Left renal cortex interstitium (tissue), 4 donors: ENCODE measurements around the gene MCCC2. TPM values are rescaled to one million over a fixed set of nuclear protein-coding genes. Genes with fewer than 3 reads are reported as not detected.
"Not testable (repeated sequence)": the region's sequence is repeated elsewhere in the genome, so short reads cannot be mapped to it uniquely, and the experiment has no call there.

Experiments
- DNase-seq, 4 donors: peaks; one replicate each; pipeline ENCODE4 v3.0.0-alpha.2; 2013; ENCODE audit warnings: low read depth in 4 of 4, low spot score in 2 of 4, missing footprints in 1 of 4
- polyA plus RNA-seq, 4 donors: library from polyadenylated mRNA; unstranded; fragments of 120-200 nt; gene quantifications; one replicate each; pipeline ENCODE4 v1.2.1, GENCODE V29; 2013; ENCODE audit not compliant: insufficient read length in 4 of 4

MCCC2 gene
- 10 to 100 TPM; 54.2 to 71.2 (median 64.2) TPM for polyA plus RNA-seq

GRCh38 chr5:71586941-71587765 is at the start of gene MCCC2:
Gene MCCC2 (plus strand): TSS chr5:71587340. CDS start chr5:71587426, 86 bp downstream.
- DNase-seq, result peak; percentile 73 to 88 (median 80)

- DNase-seq, result no peak
Observed at GRCh38 chr5:71537687-71538086, 49.5 kb upstream of the MCCC2 start.

DNA sequence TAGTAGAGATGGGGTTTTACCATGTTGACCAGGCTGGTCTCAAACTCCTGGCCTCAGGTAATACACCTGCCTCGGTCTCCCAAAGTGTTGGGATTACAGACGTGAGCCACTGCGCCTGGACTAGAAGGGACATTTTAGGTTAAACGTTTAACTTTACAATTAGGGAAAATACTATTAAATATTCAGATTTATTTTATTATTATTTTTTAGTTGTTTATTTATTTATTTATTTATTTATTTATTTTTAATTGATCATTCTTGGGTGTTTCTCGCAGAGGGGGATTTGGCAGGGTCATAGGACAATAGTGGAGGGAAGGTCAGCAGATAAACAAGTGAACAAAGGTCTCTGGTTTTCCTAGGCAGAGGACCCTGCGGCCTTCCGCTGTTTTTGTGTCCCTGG is 36.3 kb upstream of the MCCC2 start:
- not testable (repeated sequence) for DNase-seq

GRCh38 chr5:71551582-71551981 is 35.6 kb upstream of the MCCC2 start:
- not testable (repeated sequence) for DNase-seq

- not testable (repeated sequence) for DNase-seq
Observed at GRCh38 chr5:71552026-71552749, 35.0 kb upstream of the MCCC2 start.

GRCh38 chr5:71563161-71563560 is 24.0 kb upstream of the MCCC2 start:
- no peak for DNase-seq

DNA sequence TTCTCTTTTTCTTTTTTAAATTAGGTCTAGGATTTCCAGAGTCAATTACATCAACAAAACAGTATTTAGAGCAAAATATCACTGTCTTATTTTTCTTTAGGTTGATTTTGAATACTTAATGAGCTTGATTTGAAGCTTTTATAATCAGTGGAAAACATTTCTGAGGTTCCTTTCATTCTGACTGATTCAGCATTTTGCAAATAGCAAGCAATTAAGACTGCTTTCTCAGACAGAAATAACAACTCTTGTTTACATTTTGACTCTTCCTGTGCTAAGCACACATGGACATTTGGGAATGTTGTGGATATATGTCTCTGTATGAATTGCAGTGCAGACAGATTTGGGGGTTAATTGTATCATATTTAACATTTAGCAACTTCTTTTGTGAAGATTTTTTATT is 22.2 kb upstream of the MCCC2 start:
- DNase-seq, result no peak

- DNase-seq, result no peak
Observed at GRCh38 chr5:71569748-71570509, 17.2 kb upstream of the MCCC2 start.

GRCh38 chr5:71571811-71572210 is 15.3 kb upstream of the MCCC2 start:
- DNase-seq, result not testable (repeated sequence)

DNA sequence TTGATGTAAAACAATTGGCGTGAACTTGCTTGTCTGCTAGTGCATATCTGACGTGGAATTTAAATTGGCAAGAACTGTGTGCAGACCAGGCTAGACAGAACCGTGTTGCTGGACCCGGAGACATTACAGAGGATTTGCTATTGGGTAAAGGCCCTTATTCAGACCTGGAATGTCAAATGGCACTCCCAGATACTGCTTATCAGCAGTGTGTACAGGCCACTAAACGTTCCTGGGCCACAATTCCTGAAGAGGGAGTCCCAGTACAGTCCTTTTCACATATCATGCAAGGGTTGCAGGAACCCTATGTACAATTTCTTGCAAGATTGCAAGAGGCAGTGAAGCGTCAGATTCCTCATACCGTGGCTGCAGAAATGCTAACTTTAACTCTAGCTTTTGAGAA is 13.5 kb upstream of the MCCC2 start:
- DNase-seq, result peak in 1 of 4 donors; percentile 17

DNA sequence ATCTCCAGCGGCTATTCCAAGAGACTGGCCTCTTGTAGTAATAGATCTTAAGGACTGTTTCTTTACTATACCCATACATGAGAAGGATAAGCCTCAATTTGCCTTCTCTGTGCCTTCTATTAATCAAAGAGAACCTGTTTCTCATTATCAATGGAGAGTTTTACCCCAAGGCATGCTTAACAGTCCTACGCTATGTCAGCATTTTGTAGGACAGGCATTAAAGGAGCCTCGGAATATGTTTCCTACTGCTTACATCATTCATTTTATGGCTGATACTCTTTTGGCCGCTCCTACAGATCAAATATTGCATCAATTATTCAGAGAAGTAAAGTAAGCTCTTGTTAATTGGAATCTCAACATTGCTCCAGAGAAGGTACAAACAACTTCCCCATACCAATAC is 11.6 kb upstream of the MCCC2 start:
- DNase-seq, result not testable (repeated sequence)

DNA sequence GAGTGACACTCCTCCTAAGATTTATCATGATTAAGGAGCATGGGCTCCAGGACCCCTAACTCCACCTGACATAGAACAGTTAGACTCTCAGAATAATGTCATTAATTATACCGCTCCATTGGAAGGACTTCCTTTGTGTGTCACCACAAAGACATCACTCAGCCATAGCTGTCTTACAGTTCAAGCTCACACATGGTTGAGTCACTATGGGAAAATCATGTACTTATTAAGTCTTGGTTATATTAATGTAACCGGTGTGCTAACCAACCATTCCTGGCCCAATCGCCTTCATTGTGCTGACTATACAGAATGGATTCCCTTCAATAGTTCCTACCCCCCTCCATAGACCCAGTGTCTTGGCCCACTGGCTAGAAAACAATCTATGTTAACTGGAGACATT is 10.9 kb upstream of the MCCC2 start:
- no peak for DNase-seq

DNA sequence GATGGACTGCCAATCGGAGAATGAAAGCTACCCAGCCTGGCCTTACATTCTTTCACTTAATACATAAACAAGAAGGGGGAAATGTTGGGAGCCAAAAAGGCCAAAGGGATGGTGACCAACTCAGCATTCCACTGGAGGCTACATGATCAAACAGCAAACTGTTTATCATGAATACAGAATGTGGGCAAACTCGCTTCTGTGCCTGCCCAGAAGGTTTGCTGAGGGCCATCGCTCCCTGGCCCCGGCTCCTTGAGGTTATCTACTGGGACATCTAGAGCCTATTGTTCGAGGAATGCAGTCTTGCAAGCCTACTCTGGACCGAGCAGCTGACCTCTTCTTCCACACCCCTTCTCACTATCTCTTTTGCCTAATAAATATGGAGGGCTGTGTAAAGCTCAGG is 9.3 kb upstream of the MCCC2 start:
- not testable (repeated sequence) for DNase-seq

- no peak for DNase-seq
Observed at GRCh38 chr5:71582945-71583584, 4.1 kb upstream of the MCCC2 start.

DNA sequence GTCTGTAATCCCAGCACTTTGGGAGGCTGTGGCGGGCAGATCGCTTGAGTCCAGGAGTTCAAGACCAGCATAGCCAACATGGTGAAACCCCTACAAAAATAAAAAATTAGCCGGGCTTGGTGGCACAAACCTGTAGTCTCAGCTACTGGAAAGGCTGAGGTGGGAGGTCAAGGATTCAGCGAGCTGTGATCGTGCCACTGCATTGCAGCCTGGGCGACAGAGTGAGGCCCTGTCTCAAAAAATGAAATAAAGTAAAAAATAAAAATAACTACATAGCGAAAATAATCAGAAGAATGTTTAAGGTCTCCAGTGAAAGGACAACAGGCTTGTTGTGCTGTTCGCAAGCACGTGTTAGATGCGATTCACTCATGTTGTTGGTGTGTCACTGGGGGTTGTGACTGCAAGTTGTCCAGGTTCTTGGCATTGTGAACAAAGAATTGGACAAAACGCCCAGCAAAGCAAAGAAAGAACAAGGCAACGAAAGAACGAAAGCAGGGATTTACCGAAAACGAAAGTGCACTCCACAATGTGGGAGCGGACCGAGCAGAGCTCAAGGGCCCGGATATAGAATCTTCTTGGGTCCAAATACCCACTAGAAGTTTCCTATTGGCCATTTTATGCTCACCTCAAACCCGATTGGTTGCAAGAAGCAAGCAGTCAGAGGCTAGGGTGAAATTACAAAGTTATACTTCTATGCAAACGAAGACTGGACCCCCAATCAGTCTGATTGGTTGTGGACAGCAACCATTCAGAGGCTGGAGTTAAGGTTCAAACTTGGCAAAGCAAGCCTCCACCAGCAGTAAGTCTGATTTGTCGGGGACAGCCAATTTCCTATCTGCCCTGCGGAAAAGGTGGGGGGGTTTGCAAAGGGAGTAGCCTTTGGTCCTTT is 844 bp upstream of the MCCC2 start:
- DNase-seq, result no peak

GRCh38 chr5:71587766-71588532 is 809 bp downstream of the MCCC2 start:
- no peak for DNase-seq

GRCh38 chr5:71588533-71588885 is 1.4 kb downstream of the MCCC2 start:
- DNase-seq, result no peak

DNA sequence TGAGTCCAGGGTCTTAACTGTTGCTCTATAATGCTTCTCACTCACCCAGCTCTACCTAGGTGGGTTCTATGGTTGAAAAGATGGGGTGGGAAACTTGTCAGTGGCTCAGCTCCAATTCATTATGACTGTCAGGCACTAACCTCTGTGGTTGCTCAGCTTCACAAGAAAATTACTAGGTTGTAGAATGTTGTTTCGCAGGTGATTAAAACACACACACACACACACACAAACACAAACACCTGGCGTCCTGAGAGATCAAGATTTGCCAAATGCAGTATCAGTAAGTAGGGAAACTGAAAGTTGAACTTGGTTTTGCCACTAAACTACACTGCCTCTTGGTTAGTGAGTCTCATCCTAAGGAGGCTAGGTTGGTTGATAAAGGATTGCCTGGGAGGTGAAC is 2.8 kb downstream of the MCCC2 start:
- no peak for DNase-seq

DNA sequence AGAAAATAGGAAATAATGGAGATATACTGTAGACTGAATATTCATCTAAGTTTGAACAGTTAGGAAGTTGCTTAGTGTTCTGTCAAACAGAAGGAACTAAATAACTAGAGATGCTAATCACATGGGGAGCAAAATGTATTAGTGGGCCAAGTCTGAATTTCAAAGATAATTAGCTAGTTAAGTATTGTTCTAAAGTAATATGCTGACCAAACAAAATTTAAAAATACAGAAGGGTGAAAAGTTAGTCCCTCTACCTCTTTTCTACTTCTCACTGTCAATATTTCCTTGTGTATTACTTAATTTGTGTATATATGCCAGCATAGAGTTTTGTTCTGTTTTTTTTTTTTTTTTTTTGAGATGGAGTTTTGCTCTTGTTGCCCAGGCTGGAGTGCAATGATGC is 4.0 kb downstream of the MCCC2 start:
- DNase-seq, result no peak
